Hepatocyte (in vitro differentiated cells): ENCODE measurements around the gene CDK9. TPM values are rescaled to one million over a fixed set of nuclear protein-coding genes. Genes with fewer than 3 reads are reported as not detected.

Experiments used
- DNase-seq: peaks from one replicate; pipeline ENCODE4 v3.0.0-alpha.2; 2016; ENCODE audit warnings: low spot score
- H2AFZ ChIP-seq: fragments of 200-600 bp; sonication (generic); 2 replicates; pipeline ENCODE4 v1.6.0; 2016; ENCODE audit warnings: antibody characterized with exemption, mild to moderate bottlenecking
- H3K27ac ChIP-seq: fragments of 200-600 bp; sonication (generic); 2 replicates; pipeline ENCODE4 v1.5.1; 2016; ENCODE audit warnings: mild to moderate bottlenecking
- H3K27me3 ChIP-seq: fragments of 200-600 bp; sonication (generic); 2 replicates; pipeline ENCODE4 v1.6.1; 2016
- H3K36me3 ChIP-seq: fragments of 200-600 bp; sonication (generic); replicated peaks from 2 replicates; pipeline ENCODE4 v1.5.1; 2016; ENCODE audit warnings: low read depth; ENCODE audit not compliant: insufficient read depth
- H3K4me1 ChIP-seq: fragments of 200-600 bp; sonication (generic); 2 replicates; pipeline ENCODE4 v1.5.1; 2016; ENCODE audit warnings: mild to moderate bottlenecking, moderate library complexity; ENCODE audit not compliant: insufficient read depth
- H3K4me2 ChIP-seq: fragments of 200-600 bp; sonication (generic); 2 replicates; pipeline ENCODE4 v1.6.0; 2016
- H3K4me3 ChIP-seq: fragments of 200-600 bp; sonication (generic); 2 replicates; pipeline ENCODE4 v1.5.1; 2016; ENCODE audit warnings: mild to moderate bottlenecking
- H3K79me2 ChIP-seq: fragments of 200-600 bp; sonication (generic); 2 replicates; pipeline ENCODE4 v1.6.0; 2017; ENCODE audit warnings: mild to moderate bottlenecking
- H3K9me2 ChIP-seq: fragments of 200-600 bp; sonication (generic); replicated peaks from 2 replicates; pipeline ENCODE4 v1.6.0; 2017; ENCODE audit warnings: mild to moderate bottlenecking; ENCODE audit not compliant: insufficient read depth
- H3K9me3 ChIP-seq: fragments of 200-600 bp; sonication (generic); 2 replicates; pipeline ENCODE4 v1.5.1; 2016; ENCODE audit warnings: low read depth, mild to moderate bottlenecking
- H4K20me1 ChIP-seq: fragments of 200-600 bp; sonication (generic); 2 replicates; pipeline ENCODE4 v1.6.0; 2016; ENCODE audit warnings: mild to moderate bottlenecking; ENCODE audit not compliant: insufficient read depth, poor library complexity, severe bottlenecking
- CTCF ChIP-seq: fragments of 200-600 bp; sonication (generic); IDR thresholded peaks from 2 replicates; pipeline ENCODE4 v1.5.1; 2016; ENCODE audit warnings: antibody characterized with exemption, mild to moderate bottlenecking; ENCODE audit not compliant: poor library complexity
- EZH2 ChIP-seq: fragments of 200-600 bp; sonication (generic); IDR thresholded peaks from 2 replicates; pipeline ENCODE4 v1.6.1; 2016; ENCODE audit warnings: antibody characterized with exemption, mild to moderate bottlenecking, borderline replicate concordance
- EZH2phosphoT487 ChIP-seq: fragments of 200-600 bp; sonication (generic); IDR thresholded peaks from one replicate; pipeline ENCODE4 v1.6.1; 2018; ENCODE audit warnings: antibody characterized with exemption, mild to moderate bottlenecking, low read depth, moderate library complexity; ENCODE audit not compliant: unreplicated experiment, severe bottlenecking
- WGBS: methylation state at CpG from one replicate; pipeline ENCODE4 v1.1.6; 2016; ENCODE audit warnings: low lambda C conversion rate; ENCODE audit errors: missing lambda C conversion rate; 5-methylcytosine and 5-hydroxymethylcytosine counted together
- polyA plus RNA-seq: library from polyadenylated mRNA; unstranded; fragments of >200 nt; fragmentation: Nextera tagmentation; extraction: Ambion mirVana; gene quantifications from 2 replicates; pipeline ENCODE4 v1.2.1, GENCODE V29; 2016
- total RNA-seq: library from RNA; depleted of rRNA; stranded (reverse); fragments of >200 nt; gene quantifications from 2 replicates; pipeline ENCODE4 v1.2.3, GENCODE V29; 2014

The CDK9 gene
- total and polyA plus RNA-seq, 2 experiments from 2014 or later: 84.6 to 91.4 TPM

- Histone ChIP-seq H3K9me3 (no peaks in the 10 kb centered on the region), H3K4me3 (no peak overlapping the region), H4K20me1 (no peaks in the 10 kb centered on the region), H3K36me3 (no peaks in the 10 kb centered on the region), H3K27ac (peak overlapping the region; percentile 84), H2AFZ (no peak overlapping the region), H3K4me1 (peaks cover 12% of the 10 kb centered on the region), H3K79me2 (no peaks in the 10 kb centered on the region), H3K27me3 (no peaks in the 10 kb centered on the region), H3K9me2 (no peaks in the 10 kb centered on the region), H3K4me2 (no peak overlapping the region)
- DNase-seq: no peak
- WGBS: 95% methylated on average over 5 of the region's 5 CpGs
- TF ChIP-seq CTCF: no peak
- no peak for TF ChIP-seq EZH2phosphoT487
- TF ChIP-seq EZH2: no peak
These were observed 16.7 kb upstream of the CDK9 start for GRCh38 chr9:127769101-127769500.

GRCh38 chr9:127769929-127770582, 15.8 kb upstream of the CDK9 start:
- no peaks in the 10 kb centered on the region for H3K79me2 ChIP-seq
- no peaks in the 10 kb centered on the region for H3K27me3 ChIP-seq
- H3K27ac ChIP-seq: no peak overlapping the region
- H2AFZ ChIP-seq: no peak overlapping the region
- WGBS: 83% methylated on average over 4 of the region's 4 CpGs
- no peak for TF ChIP-seq CTCF
- TF ChIP-seq EZH2: no peak
- TF ChIP-seq EZH2phosphoT487: no peak
- H3K9me3 ChIP-seq: no peaks in the 10 kb centered on the region
- H3K4me1 ChIP-seq: peaks cover 12% of the 10 kb centered on the region
- H3K4me3 ChIP-seq: no peak overlapping the region
- no peaks in the 10 kb centered on the region for H3K9me2 ChIP-seq
- H4K20me1 ChIP-seq: no peaks in the 10 kb centered on the region
- no peak for DNase-seq
- H3K4me2 ChIP-seq: peak overlapping the region; percentile 84
- H3K36me3 ChIP-seq: no peaks in the 10 kb centered on the region

GRCh38 chr9:127770583-127770904, 15.3 kb upstream of the CDK9 start:
- WGBS: 65% methylated on average over 3 of the region's 3 CpGs
- no peak overlapping the region for H2AFZ ChIP-seq

More at GRCh38 chr9:127770583-127770904, 15.3 kb upstream of the CDK9 start:
- Histone ChIP-seq H3K27me3 (no peaks in the 10 kb centered on the region), H3K4me3 (no peak overlapping the region), H3K79me2 (no peaks in the 10 kb centered on the region), H4K20me1 (no peaks in the 10 kb centered on the region), H3K9me2 (no peaks in the 10 kb centered on the region), H3K4me2 (peak overlapping the region; percentile 84), H3K4me1 (peaks cover 12% of the 10 kb centered on the region), H3K36me3 (no peaks in the 10 kb centered on the region), H3K9me3 (no peaks in the 10 kb centered on the region), H3K27ac (no peak overlapping the region)
- TF ChIP-seq EZH2 (no peak), CTCF (no peak), EZH2phosphoT487 (no peak)
- no peak for DNase-seq
